GM19395 (cell line): ENCODE results near the gene PPP2R5D.
A peak's percentile ranks its signal among the peaks of the same experiment; 100 is the strongest.
"Not testable (repeated sequence)": the region's sequence is repeated elsewhere in the genome, so short reads cannot be mapped to it uniquely, and the experiment has no call there.

Experiments
- ATAC-seq: cut with Tn5 transposase; IDR thresholded peaks from one replicate; pipeline ENCODE4 v1.9.1; 2021; ENCODE audit warnings: mild to moderate bottlenecking, moderate library complexity; ENCODE audit not compliant: unreplicated experiment

PPP2R5D gene

GRCh38 chr6:42984001-42984923 is at the start of gene PPP2R5D:
Gene PPP2R5D, plus strand, starts transcription at chr6:42984570. Its CDS starts 108 bp downstream, at chr6:42984678.
- ATAC-seq: peak; percentile 96

DNA sequence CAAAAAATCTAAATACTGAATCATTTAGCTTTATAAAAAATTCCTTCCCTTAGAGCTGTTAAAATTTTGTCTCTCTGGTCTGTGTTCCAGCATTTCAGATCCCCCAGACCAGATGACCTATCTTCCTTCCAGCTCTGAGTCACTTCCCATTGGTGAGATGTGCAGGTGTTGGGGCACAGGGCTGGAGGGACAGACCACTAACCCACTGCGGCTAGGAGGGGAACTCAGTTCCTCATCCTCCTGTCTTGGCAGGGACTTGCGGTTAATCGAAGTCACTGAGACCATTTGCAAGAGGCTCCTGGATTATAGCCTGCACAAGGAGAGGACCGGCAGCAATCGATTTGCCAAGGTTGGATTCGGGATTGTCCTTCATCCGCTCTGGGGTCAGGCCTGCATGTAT is 49.0 kb upstream of the PPP2R5D start:
- no peak for ATAC-seq

DNA sequence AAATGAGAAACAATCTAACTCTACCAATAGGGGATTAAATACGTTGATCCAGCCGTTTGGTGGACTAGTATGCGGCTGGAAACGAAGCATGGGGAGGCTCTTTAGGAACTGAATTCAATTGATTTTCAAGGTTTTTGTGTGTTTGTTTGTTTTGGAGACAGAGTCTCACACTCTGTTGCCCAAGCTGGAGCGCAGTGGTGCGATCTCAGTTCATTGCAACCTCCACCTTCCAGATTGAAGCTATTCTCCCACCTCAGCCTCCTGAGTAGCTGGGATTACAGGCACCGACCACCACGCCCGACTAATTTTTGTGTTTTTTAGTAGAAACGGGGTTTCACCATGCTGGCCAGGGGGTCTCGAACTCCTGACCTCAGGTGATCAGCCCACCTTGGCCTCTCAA is 48.0 kb upstream of the PPP2R5D start:
- no peak for ATAC-seq

DNA sequence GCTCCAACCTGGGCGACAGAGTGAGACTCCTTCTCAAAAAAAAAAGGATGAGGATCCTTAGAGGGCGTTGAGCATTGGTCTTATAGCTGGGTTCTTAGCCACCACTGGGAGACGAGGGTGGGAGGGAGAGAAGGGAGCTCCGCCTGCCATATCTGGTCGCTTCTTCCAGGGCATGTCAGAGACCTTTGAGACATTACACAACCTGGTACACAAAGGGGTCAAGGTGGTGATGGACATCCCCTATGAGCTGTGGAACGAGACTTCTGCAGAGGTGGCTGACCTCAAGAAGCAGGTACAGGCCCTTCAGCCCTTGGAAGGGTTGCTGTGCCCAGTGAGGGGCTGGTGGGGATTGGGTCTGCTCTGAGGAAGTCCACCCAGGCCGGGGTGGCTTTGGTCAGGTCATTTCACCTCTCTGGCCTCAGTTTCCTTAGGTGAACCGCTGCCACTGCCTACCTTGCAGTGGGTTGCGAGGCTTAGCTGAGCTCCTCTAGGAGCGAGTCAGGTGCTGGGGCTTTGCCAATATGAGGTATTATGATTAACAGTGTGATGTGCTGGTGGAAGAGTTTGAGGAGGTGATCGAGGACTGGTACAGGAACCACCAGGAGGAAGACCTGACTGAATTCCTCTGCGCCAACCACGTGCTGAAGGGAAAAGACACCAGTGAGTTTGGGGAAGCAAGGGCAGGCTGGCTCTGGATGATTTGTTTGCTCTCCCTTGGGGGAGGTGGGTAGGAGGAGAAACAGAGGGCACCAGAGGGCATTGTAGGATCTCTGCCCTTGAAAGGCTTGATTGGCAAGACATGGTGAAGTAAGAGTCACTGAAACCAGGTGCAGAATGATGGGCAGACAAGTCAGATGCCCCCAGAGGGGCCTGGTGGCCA is 46.6 kb upstream of the PPP2R5D start:
- no peak for ATAC-seq

DNA sequence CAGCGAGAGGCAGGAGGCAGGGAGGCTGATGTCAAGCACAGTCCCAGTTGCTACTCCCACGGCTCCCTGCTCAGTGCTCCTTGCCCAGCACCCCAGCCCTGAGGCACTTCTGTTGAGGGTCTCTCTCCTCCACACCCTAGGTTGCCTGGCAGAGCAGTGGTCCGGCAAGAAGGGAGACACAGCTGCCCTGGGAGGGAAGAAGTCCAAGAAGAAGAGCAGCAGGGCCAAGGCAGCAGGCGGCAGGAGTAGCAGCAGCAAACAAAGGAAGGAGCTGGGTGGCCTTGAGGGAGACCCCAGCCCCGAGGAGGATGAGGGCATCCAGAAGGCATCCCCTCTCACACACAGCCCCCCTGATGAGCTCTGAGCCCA is 46.0 kb upstream of the PPP2R5D start:
- no peak for ATAC-seq

GRCh38 chr6:42938987-42939809 is 45.2 kb upstream of the PPP2R5D start:
- no peak for ATAC-seq

DNA sequence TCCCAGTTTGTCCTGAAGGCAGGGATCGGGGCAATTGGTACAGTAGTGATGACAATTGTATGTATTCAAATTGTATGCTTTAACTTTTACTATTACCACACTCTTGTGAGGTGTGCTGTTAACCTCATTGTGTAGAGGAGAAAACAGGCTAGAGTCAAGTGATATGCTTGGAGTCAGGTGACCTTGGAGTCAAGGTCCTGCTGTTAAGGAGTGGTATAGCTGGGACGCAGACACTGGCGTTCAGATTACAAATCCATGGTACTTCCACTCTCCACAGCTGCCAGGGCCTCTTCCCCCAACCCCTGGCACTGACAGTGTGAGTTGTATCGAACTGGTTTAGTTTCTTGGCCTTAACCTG is 44.6 kb upstream of the PPP2R5D start:
- ATAC-seq: no peak

DNA sequence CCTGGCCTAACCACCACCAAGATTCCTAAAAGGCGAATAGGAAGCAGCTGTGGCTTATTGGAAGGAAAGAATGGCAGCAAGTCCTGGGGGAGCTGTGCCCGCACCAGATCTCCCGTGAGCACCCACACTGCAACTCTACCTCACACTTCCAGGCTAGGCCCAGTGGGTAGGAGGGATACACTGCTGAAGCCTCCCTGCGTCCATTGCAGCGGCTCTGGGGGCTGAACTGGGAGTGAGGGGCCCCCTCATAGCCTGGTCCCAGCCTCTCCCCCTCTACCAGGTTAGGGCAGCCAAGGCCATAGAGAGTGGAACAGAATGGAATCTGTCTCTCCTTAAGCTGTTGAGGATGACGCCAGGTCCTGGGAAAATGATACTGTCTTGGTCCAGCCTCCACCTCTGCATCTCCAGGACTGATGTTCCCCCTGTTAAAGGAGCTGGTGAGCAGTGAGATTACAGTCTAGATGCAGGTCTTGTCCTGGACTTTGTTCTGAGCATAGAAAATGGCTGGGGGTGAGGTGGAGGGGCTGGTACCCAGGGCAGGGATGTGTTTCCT is 43.8 kb upstream of the PPP2R5D start:
- ATAC-seq: no peak

GRCh38 chr6:42941356-42941755 is 43.0 kb upstream of the PPP2R5D start:
- not testable (repeated sequence) for ATAC-seq

DNA sequence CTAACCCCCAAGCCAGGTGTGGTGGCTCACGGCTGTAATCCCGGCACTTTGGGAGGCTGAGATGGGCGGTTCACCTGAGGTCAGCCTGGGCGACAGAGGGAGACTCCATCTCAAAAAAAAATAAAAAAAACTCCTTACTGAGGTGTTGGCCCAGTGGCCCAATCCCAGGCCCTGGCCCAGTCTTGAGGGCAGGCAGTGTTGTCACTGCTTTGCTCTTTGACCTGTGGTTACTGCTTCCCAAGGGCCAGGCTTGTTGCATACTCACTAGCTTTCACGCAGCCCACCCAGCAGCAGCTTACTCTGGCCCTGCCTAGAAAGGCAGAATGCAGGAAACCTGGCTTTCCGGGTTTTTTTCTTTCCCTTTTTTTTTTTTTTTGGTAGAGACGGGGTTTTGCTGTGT is 41.9 kb upstream of the PPP2R5D start:
- ATAC-seq: no peak

DNA sequence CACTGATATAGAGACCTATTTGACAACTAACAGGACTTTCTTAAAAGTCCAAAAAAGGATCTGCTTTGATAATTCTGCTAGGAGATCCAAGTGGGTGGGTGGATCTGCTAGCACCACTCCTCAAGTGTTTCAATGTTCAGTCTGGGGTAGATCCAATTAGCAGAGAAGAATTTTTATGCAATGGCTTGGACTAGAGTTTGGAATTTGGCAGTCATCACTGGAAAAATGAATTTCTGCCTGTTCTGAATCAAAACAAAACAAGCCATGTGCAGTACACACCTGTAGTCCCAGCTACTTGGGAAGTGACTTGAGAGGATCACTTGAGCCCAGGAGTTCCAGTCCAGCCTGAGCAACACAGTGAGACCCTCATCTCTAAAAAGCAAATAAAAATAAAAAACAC is 36.4 kb upstream of the PPP2R5D start:
- ATAC-seq: no peak

GRCh38 chr6:42952389-42952788 is 32.0 kb upstream of the PPP2R5D start:
- ATAC-seq: no peak

- not testable (repeated sequence) for ATAC-seq
Measured at GRCh38 chr6:42954405-42954804, 30.0 kb upstream of the PPP2R5D start.

DNA sequence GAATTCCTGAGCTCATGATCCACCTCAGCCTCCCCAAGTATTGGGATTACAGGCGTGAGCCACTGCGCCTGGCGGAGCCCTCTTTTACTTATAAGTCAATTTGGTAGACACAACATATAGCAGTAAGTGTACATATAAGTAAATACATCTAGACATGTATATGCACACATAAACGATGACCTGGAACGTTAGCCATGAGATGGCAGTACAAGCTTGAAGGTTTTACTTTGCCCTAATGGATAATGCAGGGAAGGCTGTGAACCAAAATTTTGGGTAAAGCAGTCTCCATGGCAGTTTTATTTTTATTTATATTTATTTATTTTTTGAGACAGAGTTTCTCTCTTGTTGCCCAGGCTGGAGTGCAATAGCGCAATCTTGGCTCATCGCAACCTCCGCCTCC is 26.2 kb upstream of the PPP2R5D start:
- ATAC-seq: no peak

- no peak for ATAC-seq
Measured at GRCh38 chr6:42959917-42960242, 24.5 kb upstream of the PPP2R5D start.

DNA sequence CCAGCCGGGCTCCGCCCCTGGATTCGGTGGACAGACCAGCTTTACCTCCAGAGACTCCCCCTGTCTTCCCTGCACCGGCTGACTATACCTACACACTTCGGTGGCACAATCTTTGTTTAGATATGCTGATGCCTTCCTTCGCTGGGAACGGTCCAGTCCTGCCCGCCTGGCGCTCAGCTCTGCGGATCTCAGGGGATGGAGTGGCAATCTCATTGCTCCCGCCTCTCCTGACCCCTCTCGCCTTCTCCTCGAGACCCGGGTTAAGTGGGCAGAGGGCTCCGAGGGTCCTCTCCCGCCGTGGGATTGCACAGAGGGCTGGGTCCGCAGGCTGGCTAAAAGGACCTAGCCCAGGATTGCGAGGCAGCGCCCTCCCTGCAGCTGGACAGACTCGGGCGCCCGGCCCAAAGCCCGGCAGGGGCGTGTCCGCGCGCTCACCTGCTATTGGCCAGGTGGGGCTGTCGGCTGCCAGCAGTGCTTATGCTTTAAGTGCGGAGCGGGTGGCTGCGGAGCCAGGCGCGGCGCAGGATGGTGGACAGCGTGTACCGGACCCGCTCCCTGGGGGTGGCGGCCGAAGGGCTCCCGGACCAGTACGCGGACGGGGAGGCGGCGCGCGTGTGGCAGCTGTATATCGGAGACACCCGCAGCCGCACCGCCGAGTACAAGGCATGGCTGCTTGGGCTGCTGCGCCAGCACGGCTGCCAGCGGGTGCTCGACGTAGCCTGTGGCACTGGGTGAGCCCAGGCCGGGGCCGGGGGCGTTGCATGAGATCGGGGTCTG is 23.9 kb upstream of the PPP2R5D start, which contains the start of gene GNMT:
TSS of gene GNMT (plus strand) at position 512 of the 777 bp plus-strand sequence. CDS start at position 526, 14 bp downstream.
- no peak for ATAC-seq

DNA sequence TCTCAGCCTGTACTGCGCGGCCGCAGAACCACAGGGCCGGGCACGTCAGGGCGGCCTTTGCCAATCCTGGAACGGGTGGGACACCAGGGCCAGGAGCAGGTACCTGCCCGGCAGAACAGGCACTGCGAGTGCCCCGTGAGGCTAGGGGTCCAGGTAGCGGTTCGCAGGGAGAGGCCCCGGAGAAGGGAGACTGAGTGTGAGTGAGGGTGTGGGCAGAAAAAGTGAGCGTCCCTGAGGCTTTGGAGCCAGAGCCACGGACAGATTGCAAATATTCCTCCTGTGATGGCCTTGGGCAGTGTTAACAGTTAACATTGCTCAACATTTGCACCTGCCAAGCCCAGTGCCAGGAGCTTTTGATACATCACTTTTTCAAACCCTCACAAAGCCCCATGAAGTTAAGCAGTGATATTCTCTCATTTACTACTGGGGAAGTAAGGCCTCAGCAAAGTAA is 23.3 kb upstream of the PPP2R5D start:
- no peak for ATAC-seq

DNA sequence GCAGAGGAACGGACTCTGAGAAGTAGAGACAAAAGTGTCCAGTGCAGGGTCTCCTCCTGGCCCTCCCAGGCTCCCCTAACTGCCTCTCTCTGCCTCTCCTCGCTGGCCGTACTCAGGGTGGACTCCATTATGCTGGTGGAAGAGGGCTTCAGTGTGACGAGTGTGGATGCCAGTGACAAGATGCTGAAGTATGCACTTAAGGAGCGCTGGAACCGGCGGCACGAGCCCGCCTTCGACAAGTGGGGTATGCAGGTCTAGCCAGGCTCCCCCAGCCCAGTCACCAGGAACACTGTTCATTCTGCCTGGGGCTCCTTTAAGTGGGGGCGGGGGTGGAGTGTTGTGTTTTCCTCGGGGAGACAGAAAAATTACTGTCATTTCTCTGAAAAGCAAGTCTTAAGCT is 22.3 kb upstream of the PPP2R5D start:
- no peak for ATAC-seq

DNA sequence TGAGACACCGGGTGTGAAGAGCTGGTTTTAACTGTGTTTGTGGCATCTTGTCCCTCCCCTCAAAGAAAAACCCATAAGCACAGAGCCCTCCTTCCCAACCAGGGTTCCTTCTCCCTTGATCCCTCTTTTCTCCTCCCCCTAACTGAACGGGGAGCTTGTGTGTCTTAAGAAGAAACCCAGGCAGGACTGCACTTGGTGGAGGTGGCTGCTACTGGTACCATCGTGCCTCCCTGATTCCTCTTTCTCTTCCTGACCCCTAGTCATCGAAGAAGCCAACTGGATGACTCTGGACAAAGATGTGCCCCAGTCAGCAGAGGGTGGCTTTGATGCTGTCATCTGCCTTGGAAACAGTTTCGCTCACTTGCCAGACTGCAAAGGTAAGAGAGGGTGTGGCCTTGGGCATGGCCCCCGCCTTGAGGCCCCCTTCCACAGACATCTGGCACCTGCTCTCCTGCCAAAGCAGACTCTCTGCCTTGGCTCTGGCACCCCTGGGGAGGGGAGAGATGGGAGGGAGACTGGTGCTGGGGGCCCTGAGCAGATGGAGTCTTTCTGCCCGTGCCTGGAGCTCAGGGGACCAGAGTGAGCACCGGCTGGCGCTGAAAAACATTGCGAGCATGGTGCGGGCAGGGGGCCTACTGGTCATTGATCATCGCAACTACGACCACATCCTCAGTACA is 21.7 kb upstream of the PPP2R5D start:
- ATAC-seq: no peak
